ENCODE results near the gene HERPUD1.

The HERPUD1 gene

DNA sequence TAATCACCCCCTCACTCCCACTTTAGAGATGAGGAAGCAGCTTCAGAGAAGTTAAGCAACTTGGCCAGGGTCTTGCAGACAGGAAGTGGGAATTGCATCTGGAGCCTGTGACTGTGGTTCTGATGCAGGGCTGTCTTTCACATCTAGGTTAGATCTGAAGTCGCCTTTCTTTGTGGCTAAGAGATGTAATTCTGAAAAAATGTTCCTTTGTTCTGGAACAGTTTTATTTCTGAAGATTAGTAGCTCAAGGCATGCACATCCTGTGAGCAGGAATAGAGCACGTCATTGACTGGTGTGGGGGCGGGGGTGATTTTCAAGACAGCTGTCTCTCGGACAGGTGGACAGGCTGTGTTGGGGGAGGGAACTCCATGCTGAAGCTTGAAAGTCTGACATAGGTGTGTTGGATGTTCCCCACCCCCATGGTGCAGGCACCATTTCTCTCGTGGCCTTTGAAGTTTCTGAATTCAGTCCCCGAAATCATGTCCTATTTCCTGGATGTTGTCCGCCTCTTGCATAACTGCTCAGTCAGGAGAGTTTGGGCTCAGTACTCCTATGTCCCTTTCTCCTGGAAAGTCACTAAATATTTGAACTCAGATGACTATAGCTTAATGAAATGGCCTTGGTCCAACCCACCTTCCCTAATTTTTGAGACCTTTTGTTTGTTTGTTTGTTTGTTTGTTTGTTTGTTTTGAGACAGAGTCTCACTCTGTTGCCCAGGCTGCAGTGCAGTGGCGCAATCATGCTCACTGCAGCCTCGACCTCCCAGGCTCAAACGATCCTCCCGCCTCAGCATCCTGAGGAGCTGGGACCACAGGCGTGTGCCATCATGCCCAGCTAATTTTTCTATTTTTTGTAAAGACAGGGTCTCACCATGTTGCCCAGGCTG is 21.0 kb upstream of the HERPUD1 start:
- peaks cover 20% of the 10 kb centered on the region for H3K79me1 ChIP-seq (ENCODE audit: low read length)
- H2BK5ac ChIP-seq (ENCODE audit: low read depth, low read length, poor library complexity), result peak overlapping the region; percentile 44
- H3K27me3 ChIP-seq (ENCODE audit: insufficient read depth, low read length), result no peaks in the 10 kb centered on the region
- no peaks in the 10 kb centered on the region for H3K9me3 ChIP-seq (ENCODE audit: insufficient read depth, low read depth, low read length)
- no peak overlapping the region for H3K23ac ChIP-seq (ENCODE audit: low read length)
- no peak overlapping the region for H3K9ac ChIP-seq (ENCODE audit: low read length)
- H4K12ac ChIP-seq (ENCODE audit: low read depth, low read length), result no peak overlapping the region
- peak overlapping the region; percentile 8 for H3K14ac ChIP-seq (ENCODE audit: low read length)
- peak; percentile 37 to 64 for DNase-seq
- H2AK5ac ChIP-seq (ENCODE audit: low read length), result no peak overlapping the region
- peaks cover 19 to 33% of the 10 kb centered on the region in 2 experiments for H3K4me1 ChIP-seq (ENCODE audit: control insufficient read depth in 1 of 2, insufficient read depth in 2 of 2, low read length in 2 of 2)
- peak overlapping the region; percentile 16 for H3K4me2 ChIP-seq (ENCODE audit: low read length)
- no peak overlapping the region for H3K4ac ChIP-seq (ENCODE audit: low read depth, low read length)
- H3K27ac ChIP-seq (ENCODE audit: low read depth, low read length), result peak overlapping the region; percentile 64
- H4K8ac ChIP-seq (ENCODE audit: low read depth, low read length), result peak overlapping the region; percentile 12
- no peaks in the 10 kb centered on the region for H3K36me3 ChIP-seq (ENCODE audit: control insufficient read depth in 1 of 2, insufficient read depth in 2 of 2, low read length in 2 of 2)
- WGBS (ENCODE audit: extremely low coverage, insufficient coverage, insufficient read length), result no CpG with 5 or more reads among the region's 12 CpGs
- peak overlapping the region; percentile 14 for H2BK120ac ChIP-seq (ENCODE audit: insufficient read depth, low read length, poor library complexity)
- H4K91ac ChIP-seq (ENCODE audit: low read depth, low read length), result peak overlapping the region; percentile 37
- H3K79me2 ChIP-seq (ENCODE audit: control insufficient read depth, insufficient read depth, low read length, poor library complexity), result no peaks in the 10 kb centered on the region
- no peak overlapping the region for H3K4me3 ChIP-seq (ENCODE audit: low read depth, low read length)
- H3K18ac ChIP-seq (ENCODE audit: low read length), result no peak overlapping the region
- H2AFZ ChIP-seq (ENCODE audit: insufficient read depth, low read length, poor library complexity), result no peak overlapping the region
- peak overlapping the region; percentile 38 for H2BK12ac ChIP-seq (ENCODE audit: low read length)

- peak overlapping the region; percentile 82 for H2BK12ac ChIP-seq (ENCODE audit: low read length)
- no peak overlapping the region for H4K8ac ChIP-seq (ENCODE audit: low read depth, low read length)
- H3K27me3 ChIP-seq (ENCODE audit: insufficient read depth, low read length), result no peaks in the 10 kb centered on the region
- H3K9ac ChIP-seq (ENCODE audit: low read length), result no peak overlapping the region
- H3K4me2 ChIP-seq (ENCODE audit: low read length), result peak overlapping the region; percentile 46
- peak overlapping the region; percentile 12 for H3K14ac ChIP-seq (ENCODE audit: low read length)
- H2AK5ac ChIP-seq (ENCODE audit: low read length), result peak overlapping the region; percentile 6
- DNase-seq, result peak; percentile 98 to 99
- peak overlapping the region; percentile 36 for H4K91ac ChIP-seq (ENCODE audit: low read depth, low read length)
- no peak overlapping the region for H4K12ac ChIP-seq (ENCODE audit: low read depth, low read length)
- H3K27ac ChIP-seq (ENCODE audit: low read depth, low read length), result peak overlapping the region; percentile 58
- no peak overlapping the region for H3K4me3 ChIP-seq (ENCODE audit: low read depth, low read length)
- H3K4ac ChIP-seq (ENCODE audit: low read depth, low read length), result no peak overlapping the region
- peaks cover 19 to 33% of the 10 kb centered on the region in 2 experiments for H3K4me1 ChIP-seq (ENCODE audit: control insufficient read depth in 1 of 2, insufficient read depth in 2 of 2, low read length in 2 of 2)
- WGBS (ENCODE audit: extremely low coverage, insufficient coverage, insufficient read length), result no CpG with 5 or more reads among the region's 22 CpGs
- H3K9me3 ChIP-seq (ENCODE audit: insufficient read depth, low read depth, low read length), result no peaks in the 10 kb centered on the region
- no peaks in the 10 kb centered on the region for H3K36me3 ChIP-seq (ENCODE audit: control insufficient read depth in 1 of 2, insufficient read depth in 2 of 2, low read length in 2 of 2)
- peak overlapping the region; percentile 34 for H2BK120ac ChIP-seq (ENCODE audit: insufficient read depth, low read length, poor library complexity)
- no peak overlapping the region for H2AFZ ChIP-seq (ENCODE audit: insufficient read depth, low read length, poor library complexity)
- H3K18ac ChIP-seq (ENCODE audit: low read length), result no peak overlapping the region
- no peaks in the 10 kb centered on the region for H3K79me2 ChIP-seq (ENCODE audit: control insufficient read depth, insufficient read depth, low read length, poor library complexity)
- H2BK5ac ChIP-seq (ENCODE audit: low read depth, low read length, poor library complexity), result no peak overlapping the region
- peaks cover 22% of the 10 kb centered on the region for H3K79me1 ChIP-seq (ENCODE audit: low read length)
- H3K23ac ChIP-seq (ENCODE audit: low read length), result no peak overlapping the region
Observed at GRCh38 chr16:56911771-56912571, 20.0 kb upstream of the HERPUD1 start.

GRCh38 chr16:56912746-56913708 is 18.9 kb upstream of the HERPUD1 start:
- Histone ChIP-seq H3K36me3 (ENCODE audit: control insufficient read depth in 1 of 2, insufficient read depth in 2 of 2, low read length in 2 of 2) (no peaks in the 10 kb centered on the region), H3K4me3 (ENCODE audit: low read depth, low read length) (peak overlapping the region; percentile 4), H4K12ac (ENCODE audit: low read depth, low read length) (no peak overlapping the region), H2BK5ac (ENCODE audit: low read depth, low read length, poor library complexity) (peak overlapping the region; percentile 5), H3K79me1 (ENCODE audit: low read length) (peaks cover 24% of the 10 kb centered on the region), H2BK120ac (ENCODE audit: insufficient read depth, low read length, poor library complexity) (peak overlapping the region; percentile 2), H3K27me3 (ENCODE audit: insufficient read depth, low read length) (no peaks in the 10 kb centered on the region), H3K14ac (ENCODE audit: low read length) (peak overlapping the region; percentile 26), H3K23ac (ENCODE audit: low read length) (no peak overlapping the region), H4K91ac (ENCODE audit: low read depth, low read length) (peak overlapping the region; percentile 28), H3K9me3 (ENCODE audit: insufficient read depth, low read depth, low read length) (no peaks in the 10 kb centered on the region), H2BK12ac (ENCODE audit: low read length) (peak overlapping the region; percentile 5), H3K9ac (ENCODE audit: low read length) (no peak overlapping the region), H2AFZ (ENCODE audit: insufficient read depth, low read length, poor library complexity) (no peak overlapping the region), H3K27ac (ENCODE audit: low read depth, low read length) (no peak overlapping the region), H3K79me2 (ENCODE audit: control insufficient read depth, insufficient read depth, low read length, poor library complexity) (no peaks in the 10 kb centered on the region), H4K8ac (ENCODE audit: low read depth, low read length) (peak overlapping the region; percentile 28), H2AK5ac (ENCODE audit: low read length) (peak overlapping the region; percentile 55), H3K18ac (ENCODE audit: low read length) (peak overlapping the region; percentile 47), H3K4me2 (ENCODE audit: low read length) (no peak overlapping the region), H3K4me1 (ENCODE audit: control insufficient read depth in 1 of 2, insufficient read depth in 2 of 2, low read length in 2 of 2) (peaks cover 19 to 40% of the 10 kb centered on the region in 2 experiments), H3K4ac (ENCODE audit: low read depth, low read length) (peak overlapping the region; percentile 8)
- peak; percentile 71 to 83 for DNase-seq
- WGBS (ENCODE audit: extremely low coverage, insufficient coverage, insufficient read length), result no CpG with 5 or more reads among the region's 18 CpGs

GRCh38 chr16:56914896-56915295 is 17.0 kb upstream of the HERPUD1 start:
- Histone ChIP-seq H2AK5ac (ENCODE audit: low read length) (no peak overlapping the region), H3K9ac (ENCODE audit: low read length) (no peak overlapping the region), H3K9me3 (ENCODE audit: insufficient read depth, low read depth, low read length) (no peaks in the 10 kb centered on the region), H2AFZ (ENCODE audit: insufficient read depth, low read length, poor library complexity) (no peak overlapping the region), H3K79me1 (ENCODE audit: low read length) (peaks cover 31% of the 10 kb centered on the region), H3K4me2 (ENCODE audit: low read length) (no peak overlapping the region), H4K91ac (ENCODE audit: low read depth, low read length) (peak overlapping the region; percentile 39), H3K4me1 (ENCODE audit: control insufficient read depth in 1 of 2, insufficient read depth in 2 of 2, low read length in 2 of 2) (peaks cover 27 to 48% of the 10 kb centered on the region in 2 experiments), H4K12ac (ENCODE audit: low read depth, low read length) (no peak overlapping the region), H2BK5ac (ENCODE audit: low read depth, low read length, poor library complexity) (no peak overlapping the region), H3K18ac (ENCODE audit: low read length) (no peak overlapping the region), H2BK120ac (ENCODE audit: insufficient read depth, low read length, poor library complexity) (no peak overlapping the region), H3K79me2 (ENCODE audit: control insufficient read depth, insufficient read depth, low read length, poor library complexity) (no peaks in the 10 kb centered on the region), H3K27me3 (ENCODE audit: insufficient read depth, low read length) (no peaks in the 10 kb centered on the region), H2BK12ac (ENCODE audit: low read length) (peak overlapping the region; percentile 32), H3K14ac (ENCODE audit: low read length) (no peak overlapping the region), H3K36me3 (ENCODE audit: control insufficient read depth in 1 of 2, insufficient read depth in 2 of 2, low read length in 2 of 2) (no peaks in the 10 kb centered on the region), H4K8ac (ENCODE audit: low read depth, low read length) (no peak overlapping the region), H3K27ac (ENCODE audit: low read depth, low read length) (no peak overlapping the region), H3K4me3 (ENCODE audit: low read depth, low read length) (no peak overlapping the region), H3K4ac (ENCODE audit: low read depth, low read length) (no peak overlapping the region), H3K23ac (ENCODE audit: low read length) (no peak overlapping the region)
- DNase-seq, result no peak
- no CpG with 5 or more reads among the region's 7 CpGs for WGBS (ENCODE audit: extremely low coverage, insufficient coverage, insufficient read length)

Measured in trophoblast cell (in vitro differentiated cells and primary cell).